ENCODE results near the gene KLK13. TPM values are rescaled to one million over a fixed set of nuclear protein-coding genes. Genes with fewer than 3 reads are reported as not detected.
A peak's percentile ranks its signal among the peaks of the same experiment; 100 is the strongest.

KLK13 gene
- total and polyA plus RNA-seq, 2 of the 13 experiments (the other 11 are each of a cell fraction or from before 2014, with no cell fraction given) = 0.09 TPM; not detected in 1

GRCh38 chr19:51108066-51108804 lies 43.3 kb upstream of the KLK13 start, which contains the start of gene CTU1 (continued):
- TF ChIP-seq ZNF18 (CRISPR knock-in tag; IDR thresholded peaks at IDR 0.05; ENCODE audit: insufficient replicate concordance) (no peak), SYNCRIP (IDR thresholded peaks at IDR 0.05; ENCODE audit: insufficient read depth, low read depth, low read length) (no peak), ZEB1 (IDR thresholded peaks at IDR 0.05; ENCODE audit: insufficient replicate concordance, low read depth) (no peak), ZMYM3 (CRISPR knock-in tag; IDR thresholded peaks at IDR 0.05) (no peak), ZNF569 (CRISPR knock-in tag; IDR thresholded peaks at IDR 0.05; ENCODE audit: borderline replicate concordance) (no peak), ZNF691 (CRISPR knock-in tag; IDR thresholded peaks at IDR 0.05; ENCODE audit: borderline replicate concordance, low read depth) (no peak; the same call in 1 of the 2 replicates), RFX3 (CRISPR knock-in tag; IDR thresholded peaks at IDR 0.05) (peak; percentile 97), ZNF501 (CRISPR knock-in tag; IDR thresholded peaks at IDR 0.05) (peak; percentile 87), MZF1 (CRISPR knock-in tag; IDR thresholded peaks at IDR 0.05; ENCODE audit: borderline replicate concordance) (no peak), HNRNPH1 (optimal IDR thresholded peaks at IDR 0.05; ENCODE audit: low read depth, low read length) (no peak), FOXM1 (CRISPR knock-in tag; IDR thresholded peaks at IDR 0.05) (no peak), NR3C1 (CRISPR knock-in tag; IDR thresholded peaks at IDR 0.05) (no peak), ZNF816 (CRISPR knock-in tag; IDR thresholded peaks at IDR 0.05; ENCODE audit: borderline replicate concordance) (no peak), NR1H2 (CRISPR knock-in tag; IDR thresholded peaks at IDR 0.05; ENCODE audit: borderline replicate concordance, low read depth) (no peak), ZNF256 (CRISPR knock-in tag; conservative IDR thresholded peaks at IDR 0.05) (no peak), KAT7 (CRISPR knock-in tag; IDR thresholded peaks at IDR 0.05; ENCODE audit: borderline replicate concordance) (no peak), ZNF33A (CRISPR knock-in tag; IDR thresholded peaks at IDR 0.05; ENCODE audit: borderline replicate concordance) (no peak), ETV6 (CRISPR knock-in tag; conservative IDR thresholded peaks at IDR 0.05) (no peak)
- TF ChIP-seq, protein P1, sequence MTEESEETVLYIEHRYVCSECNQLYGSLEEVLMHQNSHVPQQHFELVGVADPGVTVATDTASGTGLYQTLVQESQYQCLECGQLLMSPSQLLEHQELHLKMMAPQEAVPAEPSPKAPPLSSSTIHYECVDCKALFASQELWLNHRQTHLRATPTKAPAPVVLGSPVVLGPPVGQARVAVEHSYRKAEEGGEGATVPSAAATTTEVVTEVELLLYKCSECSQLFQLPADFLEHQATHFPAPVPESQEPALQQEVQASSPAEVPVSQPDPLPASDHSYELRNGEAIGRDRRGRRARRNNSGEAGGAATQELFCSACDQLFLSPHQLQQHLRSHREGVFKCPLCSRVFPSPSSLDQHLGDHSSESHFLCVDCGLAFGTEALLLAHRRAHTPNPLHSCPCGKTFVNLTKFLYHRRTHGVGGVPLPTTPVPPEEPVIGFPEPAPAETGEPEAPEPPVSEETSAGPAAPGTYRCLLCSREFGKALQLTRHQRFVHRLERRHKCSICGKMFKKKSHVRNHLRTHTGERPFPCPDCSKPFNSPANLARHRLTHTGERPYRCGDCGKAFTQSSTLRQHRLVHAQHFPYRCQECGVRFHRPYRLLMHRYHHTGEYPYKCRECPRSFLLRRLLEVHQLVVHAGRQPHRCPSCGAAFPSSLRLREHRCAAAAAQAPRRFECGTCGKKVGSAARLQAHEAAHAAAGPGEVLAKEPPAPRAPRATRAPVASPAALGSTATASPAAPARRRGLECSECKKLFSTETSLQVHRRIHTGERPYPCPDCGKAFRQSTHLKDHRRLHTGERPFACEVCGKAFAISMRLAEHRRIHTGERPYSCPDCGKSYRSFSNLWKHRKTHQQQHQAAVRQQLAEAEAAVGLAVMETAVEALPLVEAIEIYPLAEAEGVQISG (CRISPR knock-in tag; IDR thresholded peaks at IDR 0.05) = peak; percentile 95
